Measurements from ENCODE around the gene SCO1.
"Not testable (repeated sequence)": the region's sequence is repeated elsewhere in the genome, so short reads cannot be mapped to it uniquely, and the experiment has no call there.

DNA sequence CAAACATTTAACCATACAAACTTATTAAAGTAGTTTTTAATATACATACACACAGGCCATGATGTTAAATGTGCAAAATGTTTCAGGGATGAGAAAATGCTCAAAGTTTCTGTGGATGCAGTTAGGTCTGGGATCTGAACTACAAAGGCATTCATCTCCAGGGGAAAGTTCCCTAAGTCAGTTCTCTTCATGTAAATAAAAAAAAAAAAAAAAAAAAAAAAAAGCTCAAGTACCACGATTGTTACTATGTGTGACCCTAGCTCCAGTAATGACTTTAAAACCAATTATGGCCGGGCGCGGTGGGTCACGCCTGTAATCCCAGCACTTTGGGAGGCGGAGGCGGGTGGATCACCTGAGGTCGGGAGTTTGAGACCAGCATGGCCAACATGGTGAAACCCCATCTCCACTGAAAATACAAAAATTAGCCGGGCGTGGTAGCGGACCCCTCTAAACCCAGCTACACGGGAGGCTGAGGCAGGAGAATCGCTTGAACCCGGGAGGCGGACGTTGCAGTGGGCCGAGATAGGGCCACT, 1.4 kb downstream of the SCO1 start:
- TF ChIP-seq, protein P1, sequence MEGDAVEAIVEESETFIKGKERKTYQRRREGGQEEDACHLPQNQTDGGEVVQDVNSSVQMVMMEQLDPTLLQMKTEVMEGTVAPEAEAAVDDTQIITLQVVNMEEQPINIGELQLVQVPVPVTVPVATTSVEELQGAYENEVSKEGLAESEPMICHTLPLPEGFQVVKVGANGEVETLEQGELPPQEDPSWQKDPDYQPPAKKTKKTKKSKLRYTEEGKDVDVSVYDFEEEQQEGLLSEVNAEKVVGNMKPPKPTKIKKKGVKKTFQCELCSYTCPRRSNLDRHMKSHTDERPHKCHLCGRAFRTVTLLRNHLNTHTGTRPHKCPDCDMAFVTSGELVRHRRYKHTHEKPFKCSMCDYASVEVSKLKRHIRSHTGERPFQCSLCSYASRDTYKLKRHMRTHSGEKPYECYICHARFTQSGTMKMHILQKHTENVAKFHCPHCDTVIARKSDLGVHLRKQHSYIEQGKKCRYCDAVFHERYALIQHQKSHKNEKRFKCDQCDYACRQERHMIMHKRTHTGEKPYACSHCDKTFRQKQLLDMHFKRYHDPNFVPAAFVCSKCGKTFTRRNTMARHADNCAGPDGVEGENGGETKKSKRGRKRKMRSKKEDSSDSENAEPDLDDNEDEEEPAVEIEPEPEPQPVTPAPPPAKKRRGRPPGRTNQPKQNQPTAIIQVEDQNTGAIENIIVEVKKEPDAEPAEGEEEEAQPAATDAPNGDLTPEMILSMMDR (conservative IDR thresholded peaks at IDR 0.05 in 1 of 2, IDR thresholded peaks at IDR 0.05 in 1 of 2; ENCODE audit: low read depth in 1 of 2, low read length in 2 of 2): not testable (repeated sequence)
- not testable (repeated sequence) for TF ChIP-seq EZH2 (IDR thresholded peaks at IDR 0.05; ENCODE audit: low read length, missing control alignments)

Measured in fibroblast of lung (primary cell).